A673 (cell line): ENCODE results near the gene NTSR2.

Source experiments
- EZH2 ChIP-seq: fragments of 200-600 bp; sonication (generic); IDR thresholded peaks from 2 replicates; pipeline ENCODE4 v1.6.1; 2017; ENCODE audit warnings: borderline replicate concordance, low read depth, mild to moderate bottlenecking, mixed read lengths, antibody characterized with exemption, low read length; ENCODE audit not compliant: poor library complexity, severe bottlenecking
- TF ChIP-seq, protein P1 (sequence below): fragments of 300-800, 200-600 bp; sonication (generic); conservative IDR thresholded peaks from 2 replicates; pipeline ENCODE4 v1.5.1; 2017; ENCODE audit warnings: low read depth, mild to moderate bottlenecking, antibody characterized with exemption, low read length, moderate library complexity, mixed read lengths

DNA sequence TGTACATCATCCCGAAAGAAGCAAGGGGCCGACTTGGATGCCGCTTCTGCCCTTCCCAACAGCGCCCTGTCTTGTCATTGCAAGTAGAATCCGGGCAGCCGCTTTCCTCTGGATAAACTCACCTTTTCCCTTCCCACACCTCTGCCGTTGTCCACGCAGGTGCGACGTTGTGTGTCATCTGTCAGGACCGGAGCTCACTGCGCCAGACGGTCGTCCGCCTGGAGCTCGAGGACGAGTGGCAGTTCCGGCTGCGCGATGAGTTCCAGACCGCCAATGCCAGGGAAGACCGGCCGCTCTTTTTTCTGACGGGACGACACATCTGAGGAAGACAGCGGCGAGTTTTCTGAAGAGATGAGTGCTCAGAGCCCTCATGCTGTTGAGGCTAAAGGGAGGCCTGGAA lies 29.9 kb downstream of the NTSR2 start:
- TF ChIP-seq, protein P1, sequence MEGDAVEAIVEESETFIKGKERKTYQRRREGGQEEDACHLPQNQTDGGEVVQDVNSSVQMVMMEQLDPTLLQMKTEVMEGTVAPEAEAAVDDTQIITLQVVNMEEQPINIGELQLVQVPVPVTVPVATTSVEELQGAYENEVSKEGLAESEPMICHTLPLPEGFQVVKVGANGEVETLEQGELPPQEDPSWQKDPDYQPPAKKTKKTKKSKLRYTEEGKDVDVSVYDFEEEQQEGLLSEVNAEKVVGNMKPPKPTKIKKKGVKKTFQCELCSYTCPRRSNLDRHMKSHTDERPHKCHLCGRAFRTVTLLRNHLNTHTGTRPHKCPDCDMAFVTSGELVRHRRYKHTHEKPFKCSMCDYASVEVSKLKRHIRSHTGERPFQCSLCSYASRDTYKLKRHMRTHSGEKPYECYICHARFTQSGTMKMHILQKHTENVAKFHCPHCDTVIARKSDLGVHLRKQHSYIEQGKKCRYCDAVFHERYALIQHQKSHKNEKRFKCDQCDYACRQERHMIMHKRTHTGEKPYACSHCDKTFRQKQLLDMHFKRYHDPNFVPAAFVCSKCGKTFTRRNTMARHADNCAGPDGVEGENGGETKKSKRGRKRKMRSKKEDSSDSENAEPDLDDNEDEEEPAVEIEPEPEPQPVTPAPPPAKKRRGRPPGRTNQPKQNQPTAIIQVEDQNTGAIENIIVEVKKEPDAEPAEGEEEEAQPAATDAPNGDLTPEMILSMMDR, result no peak
- no peak for TF ChIP-seq EZH2
